GM15510 (cell line): ENCODE data around the gene PHF5A.

Experiments used
- POLR2A ChIP-seq: IDR thresholded peaks from 3 replicates; pipeline ENCODE4 v1.6.1; 2011; ENCODE audit warnings: borderline replicate concordance; ENCODE audit not compliant: insufficient read length; ENCODE audit errors: extremely low read depth

Gene PHF5A

DNA sequence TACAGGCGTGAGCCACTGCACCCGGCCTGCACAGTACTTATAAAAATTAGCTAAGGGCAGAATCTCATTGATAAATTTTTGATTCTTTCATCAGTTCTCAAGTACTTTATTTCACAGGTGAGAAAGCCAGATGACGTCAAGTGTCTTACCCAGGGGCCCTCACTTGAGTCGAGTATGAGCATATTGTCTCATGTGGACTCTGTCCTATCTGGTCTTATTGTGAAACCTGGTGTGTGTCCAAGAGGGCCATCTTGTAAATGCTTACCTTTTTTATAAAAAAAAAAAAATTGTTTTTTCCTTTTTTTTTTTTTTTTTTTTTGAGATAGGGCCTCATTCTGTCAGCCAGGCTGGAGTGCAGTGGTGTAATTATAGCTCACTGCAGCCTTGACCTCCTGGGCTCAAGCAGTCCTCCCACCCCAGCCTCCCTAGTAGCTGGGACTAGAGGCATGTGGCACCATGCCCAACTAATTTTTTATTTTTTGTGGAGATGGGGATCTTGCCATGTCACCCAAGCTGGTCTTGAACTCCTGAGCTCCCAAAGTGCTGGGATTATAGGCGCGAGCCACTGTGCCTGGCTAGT is 6.5 kb upstream of the PHF5A start:
- no peak for TF ChIP-seq POLR2A

DNA sequence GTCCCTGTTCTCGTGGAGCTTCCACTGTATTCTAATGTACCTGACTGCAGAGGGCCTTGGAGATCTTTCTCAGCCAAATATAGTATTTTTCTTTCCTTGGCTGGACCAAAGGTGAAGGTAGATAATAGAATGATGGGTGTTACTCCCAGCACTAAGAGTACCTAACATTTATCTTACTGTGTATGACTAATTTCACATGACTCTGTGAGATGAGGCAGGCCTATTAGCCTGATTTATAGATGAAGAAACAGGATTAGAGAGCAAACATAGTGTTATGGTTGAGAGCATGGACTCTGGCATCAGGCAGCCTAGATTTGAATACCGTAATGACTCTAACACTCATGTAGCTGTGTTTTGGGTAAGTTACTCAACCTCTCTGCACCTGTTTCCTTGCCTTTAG is 3.1 kb upstream of the PHF5A start:
- no peak for TF ChIP-seq POLR2A

DNA sequence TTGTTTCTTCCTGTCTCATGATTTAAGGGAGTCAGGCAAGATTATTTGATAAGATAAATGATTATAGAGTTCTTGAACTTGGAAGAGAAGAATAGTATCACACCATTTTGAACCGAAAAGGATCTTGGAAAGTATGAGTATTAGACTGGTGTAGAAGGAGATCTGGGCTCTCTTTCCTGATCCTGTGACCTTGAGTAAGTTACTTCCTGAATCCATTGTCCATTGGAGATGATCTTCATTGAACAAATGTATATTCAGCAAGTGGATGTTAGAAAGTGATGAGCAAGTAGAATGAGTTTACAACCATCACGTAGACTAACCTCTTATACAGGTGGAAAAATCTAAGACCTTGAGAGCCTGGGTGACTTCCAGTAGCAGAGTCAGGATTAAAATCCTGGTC is 2.4 kb upstream of the PHF5A start:
- no peak for TF ChIP-seq POLR2A

DNA sequence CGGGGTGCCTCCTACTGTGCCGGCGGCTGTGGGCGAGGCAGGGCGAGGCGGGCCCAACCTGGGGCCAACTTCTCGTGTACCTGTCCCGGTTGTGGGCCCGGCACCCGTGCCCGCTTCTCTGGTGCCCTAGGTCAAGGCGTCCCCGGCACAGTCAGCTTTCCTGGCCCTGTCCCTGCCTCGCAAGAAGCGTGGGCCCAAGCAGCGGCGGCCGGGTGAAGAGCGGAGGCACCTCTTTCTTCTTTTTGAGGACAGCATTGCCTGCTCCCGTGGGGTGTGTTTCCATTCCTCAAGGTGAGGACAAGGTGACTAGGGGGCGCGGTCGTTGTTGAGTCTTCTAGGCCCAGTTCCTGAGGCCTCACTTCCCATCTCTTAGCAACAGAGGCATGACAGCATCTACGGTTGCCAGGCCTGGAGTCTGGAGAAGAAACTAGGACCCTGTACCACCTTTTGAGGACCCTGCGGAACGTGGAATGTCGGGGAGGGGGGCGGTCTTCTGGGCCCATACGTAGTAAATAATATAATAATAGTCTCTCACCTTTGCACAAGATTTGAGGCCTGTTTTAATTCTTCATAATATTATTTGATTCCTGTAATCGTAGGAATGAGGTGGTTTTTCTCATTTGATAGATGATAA is 843 bp upstream of the PHF5A start:
- TF ChIP-seq POLR2A, result no peak

DNA sequence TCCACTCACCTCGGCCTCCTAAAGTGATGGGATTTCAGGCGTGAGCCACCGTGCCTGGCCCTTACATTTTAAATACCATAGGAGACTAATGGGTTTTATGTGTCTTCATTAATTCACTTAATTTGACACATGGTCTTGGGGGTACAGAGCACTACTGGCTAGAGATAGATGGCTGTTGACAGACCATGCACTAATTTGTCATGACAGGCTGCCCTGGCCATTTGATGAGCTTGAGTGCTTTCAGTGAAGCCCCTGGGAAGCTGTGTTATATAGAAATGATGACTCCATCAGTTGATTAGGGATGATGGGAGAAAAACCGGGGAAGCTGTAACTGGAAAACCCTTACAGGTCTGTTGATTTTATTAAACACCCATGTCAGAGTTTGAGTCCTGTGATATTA is 6.6 kb downstream of the PHF5A start:
- TF ChIP-seq POLR2A, result no peak

DNA sequence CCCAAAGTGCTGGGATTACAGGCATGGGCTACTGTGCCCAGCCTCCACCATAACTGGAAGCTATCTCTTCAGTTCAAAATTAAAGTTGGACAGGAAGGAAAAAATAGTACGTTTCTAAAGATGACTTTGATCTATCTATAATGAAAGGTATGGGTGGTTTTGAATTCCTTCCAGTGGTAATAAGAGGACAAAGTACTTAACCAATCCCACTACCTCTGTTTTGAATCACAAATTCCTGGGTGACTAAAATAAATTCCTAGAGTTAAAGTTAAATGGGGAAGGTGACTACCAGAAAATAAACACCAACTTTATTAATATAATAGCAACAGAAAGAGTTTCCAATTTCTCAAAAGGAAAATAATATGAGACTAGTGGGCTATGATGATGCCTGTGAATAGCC is 9.1 kb downstream of the PHF5A start:
- TF ChIP-seq POLR2A, result no peak

DNA sequence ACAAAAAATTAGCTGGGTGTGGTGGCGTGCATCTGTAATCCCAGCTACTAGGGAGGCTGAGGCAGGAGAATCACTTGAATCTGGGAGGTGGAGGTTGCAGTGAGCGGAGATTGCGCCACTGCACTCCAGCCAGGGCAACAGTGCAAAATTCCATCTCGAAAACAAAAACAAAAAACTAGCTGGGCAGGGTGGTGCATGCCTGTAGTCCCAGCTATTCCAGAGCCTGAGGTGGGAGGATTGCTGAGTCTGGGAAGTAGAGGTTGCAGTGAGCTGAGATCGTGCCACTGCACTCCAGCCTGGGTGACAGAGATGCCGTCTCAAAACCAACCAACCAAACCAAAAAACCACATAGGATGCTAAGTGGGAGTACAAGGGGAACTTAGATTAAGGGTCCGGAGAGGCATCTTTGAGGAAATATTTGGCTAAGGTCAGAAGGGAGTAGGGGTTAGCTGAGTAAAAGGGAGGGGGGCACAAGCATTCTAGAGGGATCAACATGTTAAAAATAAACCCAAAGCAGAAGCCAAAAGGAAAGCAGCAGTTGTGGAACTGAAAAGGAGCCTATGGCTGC is 10.2 kb downstream of the PHF5A start:
- TF ChIP-seq POLR2A, result no peak

DNA sequence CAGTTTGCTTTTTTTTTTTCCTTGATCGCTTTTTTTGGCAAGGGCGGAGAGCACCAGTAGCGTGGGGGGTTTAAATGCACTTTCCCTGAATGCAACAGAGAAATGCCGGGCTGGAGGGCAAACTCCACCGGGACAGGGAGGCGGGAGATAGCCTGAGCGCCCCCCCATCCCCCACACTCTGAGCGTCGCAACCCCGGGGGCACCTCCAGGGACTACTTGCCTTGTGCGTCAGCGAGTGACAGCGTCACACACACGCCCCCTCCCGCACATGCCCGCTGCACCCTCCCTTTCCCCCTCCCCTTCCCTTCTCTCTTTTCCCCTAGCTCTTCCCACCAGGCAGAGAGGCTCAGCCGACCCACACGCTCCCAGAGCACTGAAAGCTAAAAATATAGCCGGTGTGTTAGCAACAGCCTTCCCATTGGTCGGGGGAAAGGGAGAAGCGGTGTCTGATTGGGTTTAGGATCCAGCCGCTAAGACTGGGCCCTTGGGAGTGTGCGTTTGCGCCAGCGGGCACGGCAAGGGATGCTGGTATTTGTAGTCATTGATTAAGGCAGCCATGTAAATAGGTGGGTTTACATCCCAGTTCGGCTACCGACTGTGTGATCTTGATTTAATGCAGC is 20.2 kb downstream of the PHF5A start:
- no peak for TF ChIP-seq POLR2A

DNA sequence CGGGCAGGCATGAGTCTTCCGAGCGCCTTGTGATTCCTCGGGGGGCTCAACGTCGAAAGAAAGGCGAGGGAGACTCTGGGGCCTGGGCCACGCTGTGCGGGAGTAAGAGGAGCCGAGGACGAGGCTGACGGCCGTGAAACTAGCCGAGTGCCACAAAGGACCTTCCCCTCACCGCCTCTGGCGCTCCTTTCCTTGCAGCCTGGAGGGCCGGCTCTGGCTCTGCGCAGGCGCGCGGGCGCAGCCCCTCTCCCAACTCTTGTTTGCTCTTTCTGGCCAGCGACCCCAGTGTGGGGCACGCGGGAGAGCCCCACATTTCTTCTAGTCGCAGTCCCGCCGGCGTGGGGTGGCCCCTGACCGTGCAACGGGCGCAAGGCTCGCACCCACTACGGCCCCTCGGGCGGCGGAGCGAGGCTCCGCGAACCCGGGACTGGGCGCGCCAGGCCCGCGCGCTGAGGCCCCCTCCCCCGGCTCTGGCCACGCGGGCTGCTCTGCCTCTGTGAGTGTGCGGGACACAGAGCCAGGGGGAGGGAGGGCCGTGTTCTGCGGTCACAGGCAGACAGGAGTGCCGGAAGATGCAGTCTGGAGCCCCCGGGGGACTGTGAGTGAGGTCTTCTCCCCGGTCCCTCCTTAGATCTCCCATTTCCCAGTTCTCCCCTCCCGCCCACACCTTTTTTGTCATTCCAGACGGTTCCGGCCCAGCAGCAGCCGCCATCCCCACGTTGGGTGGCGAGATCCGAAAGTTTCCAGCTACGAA is 20.9 kb downstream of the PHF5A start:
- TF ChIP-seq POLR2A, result peak; percentile 61

DNA sequence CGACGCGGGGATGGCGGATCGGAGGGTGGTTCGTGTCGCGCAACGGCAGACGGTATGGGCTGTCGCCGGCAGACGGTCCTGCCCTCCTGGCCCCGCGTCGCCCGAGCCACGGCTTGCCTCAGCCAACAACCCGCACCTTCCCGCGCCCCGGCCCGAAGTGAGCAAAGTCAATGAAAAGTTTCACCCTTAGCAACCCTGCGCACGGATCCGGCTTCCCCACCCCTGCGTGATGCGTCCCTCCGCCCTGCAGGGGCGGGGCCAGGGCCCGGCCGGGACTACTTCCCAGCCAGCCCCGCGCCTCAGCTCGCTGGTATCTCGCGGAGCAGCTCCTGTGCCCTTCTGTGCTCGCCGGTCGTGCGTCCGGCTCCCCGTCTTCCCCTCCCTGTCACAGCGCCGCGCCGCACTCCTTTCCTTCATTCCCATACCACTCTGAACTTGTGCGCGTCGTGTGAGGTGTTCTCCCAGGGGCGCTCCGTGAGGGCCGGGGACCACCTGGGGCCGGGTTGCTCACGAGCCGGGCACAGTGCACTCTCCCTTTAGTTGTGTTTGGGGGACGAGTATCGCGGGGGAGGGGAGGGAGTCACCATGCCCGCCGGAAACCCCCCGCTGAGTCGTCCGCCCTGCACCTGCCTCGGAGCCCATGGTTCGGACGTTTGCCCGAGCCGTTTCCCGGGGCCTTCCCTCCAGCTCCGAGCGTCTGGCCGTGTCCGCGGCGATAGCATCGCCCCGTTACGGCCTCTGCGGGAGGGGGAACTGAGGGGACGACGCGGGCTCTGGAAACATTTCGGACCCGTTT is 21.7 kb downstream of the PHF5A start, which contains the start of gene TOB2:
TSS of gene TOB2 (minus strand) at position 163 of the 796 bp plus-strand sequence. CDS start 9,456 bp downstream, outside the sequence.
- TF ChIP-seq POLR2A, result peak; percentile 99

DNA sequence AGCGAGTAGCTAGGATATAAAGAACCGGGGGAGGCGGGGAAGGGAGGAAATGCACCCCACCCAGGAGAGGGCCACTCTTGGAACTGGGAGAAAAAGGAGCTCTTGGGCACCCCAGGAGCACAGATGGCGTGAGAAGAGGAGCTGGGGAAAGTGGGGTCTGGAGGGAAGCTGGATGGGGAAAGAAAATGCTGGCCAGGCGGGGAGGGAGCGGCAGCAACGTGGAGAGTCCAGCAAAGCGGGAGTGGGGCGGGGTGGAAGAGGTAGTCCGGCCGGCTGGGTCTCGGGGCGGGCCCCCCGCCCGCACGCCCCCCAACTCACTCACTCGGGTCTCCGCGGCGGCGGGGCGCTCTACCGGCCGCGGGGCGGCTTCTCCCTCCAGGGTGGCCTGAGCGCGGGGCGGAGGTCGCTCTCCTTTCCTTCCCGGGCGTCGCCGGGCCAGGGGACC is 22.4 kb downstream of the PHF5A start:
- TF ChIP-seq POLR2A, result no peak

DNA sequence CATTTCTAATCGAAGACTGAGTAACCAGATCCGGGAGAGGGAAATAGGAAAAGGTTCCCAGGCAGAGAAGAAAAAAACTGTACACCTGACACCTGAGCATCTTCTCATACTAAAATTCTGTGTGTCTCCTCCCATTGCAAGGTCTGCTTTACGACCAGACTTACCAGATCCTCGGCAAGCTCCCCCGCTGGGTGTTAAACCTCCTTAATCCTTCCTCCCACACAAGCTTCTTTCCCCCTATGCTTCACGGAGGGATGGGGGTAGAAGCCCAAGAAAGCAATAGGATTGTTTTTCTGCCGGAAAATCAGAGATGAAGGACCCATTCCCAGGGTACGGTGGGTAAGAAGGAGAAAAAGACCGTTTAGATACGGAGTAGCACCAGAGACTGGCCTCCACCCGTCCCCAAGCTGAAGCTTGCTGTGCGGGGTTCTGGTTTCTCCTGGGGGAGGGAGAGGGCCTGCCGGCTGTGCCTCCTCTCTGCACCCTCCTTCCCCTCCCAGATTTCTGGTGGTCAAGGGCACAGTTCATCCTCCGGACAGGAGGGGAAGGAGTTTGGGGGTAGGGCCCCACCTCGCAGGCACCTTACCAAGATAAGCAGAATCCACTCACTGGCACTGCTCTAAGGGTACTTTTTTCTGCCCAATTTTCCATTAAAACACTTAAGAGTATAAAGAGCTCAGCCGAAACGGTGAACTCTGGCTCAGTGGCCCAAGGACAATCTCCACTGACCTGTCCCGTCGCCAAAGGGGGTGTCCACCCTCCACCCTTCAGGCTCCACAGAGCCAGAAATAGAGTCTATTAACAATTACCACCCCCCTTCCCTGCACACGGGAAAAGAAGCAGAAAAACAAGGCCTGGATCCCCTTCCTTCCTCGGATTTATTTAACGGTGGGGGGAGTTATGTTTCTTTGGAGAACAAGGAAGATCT is 23.1 kb downstream of the PHF5A start:
- TF ChIP-seq POLR2A, result no peak

DNA sequence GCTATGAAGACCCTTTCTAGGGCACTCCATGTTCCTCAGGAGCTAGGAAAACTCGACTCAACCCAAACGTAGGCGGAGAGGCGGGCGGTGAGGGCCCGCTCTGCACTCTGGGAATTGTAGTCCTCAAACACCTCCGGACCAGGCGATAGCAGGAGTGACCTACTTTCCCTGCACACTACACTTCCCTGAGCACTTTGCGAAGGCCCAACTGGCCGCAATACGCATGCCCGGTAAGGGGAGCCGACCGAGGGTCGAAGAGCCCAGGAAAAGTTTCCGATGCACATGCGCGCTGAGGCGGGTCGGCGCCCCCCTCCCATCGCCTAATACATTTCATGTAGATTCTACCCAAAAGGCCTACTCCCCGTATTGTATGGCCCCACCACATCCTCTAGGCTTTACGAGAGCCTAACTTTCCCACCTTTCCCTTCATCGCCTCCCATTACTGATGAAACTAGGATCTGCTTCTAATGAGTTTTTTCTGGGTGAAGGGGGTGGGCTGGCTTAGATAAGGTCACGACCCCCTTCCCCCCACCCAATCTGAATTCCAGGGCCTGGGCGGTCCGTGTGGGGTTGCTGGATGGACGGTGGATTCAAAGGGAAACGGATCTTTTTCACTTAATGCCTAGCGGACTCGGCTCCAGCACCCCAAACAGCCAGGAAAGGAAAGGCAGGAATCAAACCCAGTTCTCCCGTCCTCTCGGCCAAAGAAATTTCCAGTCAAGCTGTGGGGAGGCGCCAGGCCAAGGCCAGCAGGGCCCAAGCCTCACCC is 23.9 kb downstream of the PHF5A start:
- TF ChIP-seq POLR2A, result peak; percentile 36

DNA sequence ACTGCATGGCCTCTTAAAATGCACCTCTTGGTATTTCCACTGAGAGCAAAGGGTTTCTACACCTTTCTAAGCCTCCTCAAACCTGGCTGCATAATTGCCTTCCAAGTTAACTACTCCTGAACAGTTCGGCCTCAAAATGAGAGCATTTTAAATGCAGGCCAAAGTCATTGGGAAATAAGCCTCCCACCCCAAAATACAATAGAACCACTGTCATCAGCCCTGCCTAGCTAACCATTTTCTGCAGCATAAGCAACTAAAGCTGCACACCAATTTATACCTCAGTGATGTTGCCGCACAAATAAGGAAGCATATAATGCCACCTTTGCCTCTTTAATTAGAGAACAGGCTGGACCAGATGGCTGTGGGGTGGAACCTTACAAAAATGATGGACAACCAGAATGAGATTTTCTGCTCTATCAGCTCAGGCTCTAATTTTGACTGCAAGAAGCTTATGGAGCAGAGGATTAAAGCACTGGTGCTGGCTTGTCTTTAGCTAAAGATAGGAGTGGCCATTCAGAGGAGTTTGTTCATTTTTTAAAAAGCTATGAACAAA is 26.2 kb downstream of the PHF5A start:
- no peak for TF ChIP-seq POLR2A
